Measurements from ENCODE around the gene RIC1. TPM values are rescaled to one million over a fixed set of nuclear protein-coding genes. Genes with fewer than 3 reads are reported as not detected.

Gene RIC1
- total and polyA plus RNA-seq, 2 of the 4 experiments (the other 2 are of a cell fraction), result 28.8 to 76.9 TPM

DNA sequence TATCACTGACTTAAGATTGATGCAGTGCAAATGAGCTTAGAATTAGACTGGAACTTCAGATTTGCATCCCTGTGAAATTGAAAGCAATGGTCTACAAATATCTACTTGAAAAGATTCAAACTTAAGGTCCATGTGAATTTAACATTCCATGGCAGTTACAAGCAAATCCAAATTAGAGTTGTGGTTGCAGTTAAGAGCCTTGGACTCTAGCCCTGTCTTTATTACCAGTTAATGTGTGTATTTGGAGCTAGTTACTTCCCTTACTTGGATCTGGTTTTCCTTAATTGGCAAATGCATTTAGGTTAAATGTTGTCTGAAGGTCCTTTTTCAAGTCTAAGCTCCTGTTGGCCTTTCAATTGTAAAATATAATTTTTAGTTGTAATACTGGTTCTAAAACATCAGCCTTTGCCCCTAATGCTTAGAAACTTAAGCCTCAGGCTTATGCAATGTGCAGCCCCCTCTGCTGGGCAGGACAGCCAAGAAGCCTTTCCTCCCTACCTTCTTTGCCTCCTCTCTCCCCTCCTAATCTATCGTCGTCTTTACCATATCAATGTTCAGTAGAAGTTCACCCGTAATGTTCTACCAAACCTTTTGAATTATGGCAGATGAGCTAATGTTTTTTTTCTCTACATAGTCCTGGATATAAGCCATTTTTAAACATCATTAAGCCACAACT, 144.6 kb downstream of the RIC1 start:
- dilution Hi-C loops (cut with HindIII; ENCODE audit: low sequenced_read_pairs, unreplicated experiment), result no loop called here

More for the DNA sequence above, 144.6 kb downstream of the RIC1 start:
- Histone ChIP-seq H3K9me3 (ENCODE audit: control insufficient read depth, insufficient read depth, low read length) (peaks cover 2% of the 10 kb centered on the region; the same call in 1 of the 2 replicates), H3K9ac (ENCODE audit: low read depth, low read length) (no peak overlapping the region), H3K4ac (ENCODE audit: low read depth, low read length) (no peak overlapping the region), H2AFZ (replicated peaks; ENCODE audit: low read length, poor library complexity) (no peak overlapping the region), H2AK9ac (replicated peaks; ENCODE audit: low read depth, low read length, poor library complexity) (no peak overlapping the region), H4K5ac (ENCODE audit: low read depth, low read length) (no peak overlapping the region), H3K14ac (replicated peaks; ENCODE audit: low read depth, low read length) (no peak overlapping the region), H4K8ac (ENCODE audit: low read depth in 2 of 2, low read length in 2 of 2) (no peak overlapping the region), H3K9me1 (ENCODE audit: insufficient read depth, low read length) (peaks cover 3% of the 10 kb centered on the region; the same call in 1 of the 2 replicates), H3K27me3 (ENCODE audit: control insufficient read depth, insufficient read depth, low read length) (no peaks in the 10 kb centered on the region), H3K56ac (ENCODE audit: extremely low read depth, insufficient read depth, low read length) (no peak overlapping the region), H3K4me2 (ENCODE audit: low read depth, low read length) (no peak overlapping the region), H2BK120ac (ENCODE audit: low read depth, low read length) (no peak overlapping the region), H3K23ac (ENCODE audit: low read depth, low read length) (no peak overlapping the region), H2AK5ac (ENCODE audit: low read depth, low read length) (no peak overlapping the region), H2BK20ac (ENCODE audit: low read depth, low read length) (no peak overlapping the region), H2BK5ac (ENCODE audit: low read depth, low read length, poor library complexity, severe bottlenecking) (no peak overlapping the region), H3K18ac (ENCODE audit: low read depth, low read length) (no peak overlapping the region), H4K20me1 (ENCODE audit: insufficient read depth, low read length) (no peaks in the 10 kb centered on the region), H3K4me3 (ENCODE audit: insufficient read depth, low read depth, low read length) (no peak overlapping the region), H3K27ac (ENCODE audit: insufficient read depth, low read length) (no peak overlapping the region), H2BK15ac (ENCODE audit: low read depth, low read length) (no peak overlapping the region), H4K91ac (ENCODE audit: insufficient read depth, low read depth, low read length) (no peak overlapping the region), H3K4me1 (ENCODE audit: control insufficient read depth, insufficient read depth, low read length) (no peaks in the 10 kb centered on the region), H3K79me1 (ENCODE audit: low read depth in 1 of 2, low read length in 2 of 2) (peaks cover 17 to 26% of the 10 kb centered on the region in 2 experiments; a peak in 3 of 4 replicates), H3K36me3 (ENCODE audit: control insufficient read depth, insufficient read depth, low read length) (peaks cover 50% of the 10 kb centered on the region)
- CTCF ChIA-PET, result interaction anchor here (1.4 kb wide), 1 partner anchor 25 kb away, joined by 5 read pairs; no protein-coding TSS in a partner anchor
- TF ChIP-seq MXI1 (IDR thresholded peaks at IDR 0.05; ENCODE audit: borderline replicate concordance, low read depth, low read length) (no peak), RAD21 (IDR thresholded peaks at IDR 0.05; ENCODE audit: low read length) (no peak), POLR2A (IDR thresholded peaks at IDR 0.05; ENCODE audit: low read depth, low read length) (no peak), MAFK (IDR thresholded peaks at IDR 0.05; ENCODE audit: low read depth, low read length) (no peak), CEBPB (IDR thresholded peaks at IDR 0.05; ENCODE audit: low read depth, low read length) (no peak), RFX5 (IDR thresholded peaks at IDR 0.05; ENCODE audit: low read depth, low read length) (no peak), NFE2L2 (IDR thresholded peaks at IDR 0.05; ENCODE audit: low read depth, low read length) (no peak), BHLHE40 (IDR thresholded peaks at IDR 0.05; ENCODE audit: low read depth, low read length) (no peak), MAZ (IDR thresholded peaks at IDR 0.05; ENCODE audit: borderline replicate concordance, low read depth, low read length) (no peak), RCOR1 (IDR thresholded peaks at IDR 0.05; ENCODE audit: insufficient replicate concordance, low read length) (no peak), FOS (IDR thresholded peaks at IDR 0.05; ENCODE audit: low read depth, low read length) (no peak), CHD1 (IDR thresholded peaks at IDR 0.05; ENCODE audit: low read depth, low read length) (no peak), SMC3 (IDR thresholded peaks at IDR 0.05; ENCODE audit: low read depth, low read length) (no peak)
- TF ChIP-seq, protein P1, sequence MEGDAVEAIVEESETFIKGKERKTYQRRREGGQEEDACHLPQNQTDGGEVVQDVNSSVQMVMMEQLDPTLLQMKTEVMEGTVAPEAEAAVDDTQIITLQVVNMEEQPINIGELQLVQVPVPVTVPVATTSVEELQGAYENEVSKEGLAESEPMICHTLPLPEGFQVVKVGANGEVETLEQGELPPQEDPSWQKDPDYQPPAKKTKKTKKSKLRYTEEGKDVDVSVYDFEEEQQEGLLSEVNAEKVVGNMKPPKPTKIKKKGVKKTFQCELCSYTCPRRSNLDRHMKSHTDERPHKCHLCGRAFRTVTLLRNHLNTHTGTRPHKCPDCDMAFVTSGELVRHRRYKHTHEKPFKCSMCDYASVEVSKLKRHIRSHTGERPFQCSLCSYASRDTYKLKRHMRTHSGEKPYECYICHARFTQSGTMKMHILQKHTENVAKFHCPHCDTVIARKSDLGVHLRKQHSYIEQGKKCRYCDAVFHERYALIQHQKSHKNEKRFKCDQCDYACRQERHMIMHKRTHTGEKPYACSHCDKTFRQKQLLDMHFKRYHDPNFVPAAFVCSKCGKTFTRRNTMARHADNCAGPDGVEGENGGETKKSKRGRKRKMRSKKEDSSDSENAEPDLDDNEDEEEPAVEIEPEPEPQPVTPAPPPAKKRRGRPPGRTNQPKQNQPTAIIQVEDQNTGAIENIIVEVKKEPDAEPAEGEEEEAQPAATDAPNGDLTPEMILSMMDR (conservative IDR thresholded peaks at IDR 0.05; ENCODE audit: low read depth, low read length), result no peak
- TF ChIP-seq, protein P2, sequence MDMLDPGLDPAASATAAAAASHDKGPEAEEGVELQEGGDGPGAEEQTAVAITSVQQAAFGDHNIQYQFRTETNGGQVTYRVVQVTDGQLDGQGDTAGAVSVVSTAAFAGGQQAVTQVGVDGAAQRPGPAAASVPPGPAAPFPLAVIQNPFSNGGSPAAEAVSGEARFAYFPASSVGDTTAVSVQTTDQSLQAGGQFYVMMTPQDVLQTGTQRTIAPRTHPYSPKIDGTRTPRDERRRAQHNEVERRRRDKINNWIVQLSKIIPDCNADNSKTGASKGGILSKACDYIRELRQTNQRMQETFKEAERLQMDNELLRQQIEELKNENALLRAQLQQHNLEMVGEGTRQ (IDR thresholded peaks at IDR 0.05; ENCODE audit: low read depth, low read length), result no peak
- TF ChIP-seq, protein P3, sequence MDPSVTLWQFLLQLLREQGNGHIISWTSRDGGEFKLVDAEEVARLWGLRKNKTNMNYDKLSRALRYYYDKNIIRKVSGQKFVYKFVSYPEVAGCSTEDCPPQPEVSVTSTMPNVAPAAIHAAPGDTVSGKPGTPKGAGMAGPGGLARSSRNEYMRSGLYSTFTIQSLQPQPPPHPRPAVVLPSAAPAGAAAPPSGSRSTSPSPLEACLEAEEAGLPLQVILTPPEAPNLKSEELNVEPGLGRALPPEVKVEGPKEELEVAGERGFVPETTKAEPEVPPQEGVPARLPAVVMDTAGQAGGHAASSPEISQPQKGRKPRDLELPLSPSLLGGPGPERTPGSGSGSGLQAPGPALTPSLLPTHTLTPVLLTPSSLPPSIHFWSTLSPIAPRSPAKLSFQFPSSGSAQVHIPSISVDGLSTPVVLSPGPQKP (IDR thresholded peaks at IDR 0.05; ENCODE audit: borderline replicate concordance, low read depth, low read length), result no peak
- in situ Hi-C loops (cut with MboI; ENCODE audit: low sequenced_read_pairs), result no loop called here
- no TSS peak for BruUV-seq (replicated peaks)
- DNase-seq, result no peak
- no peak for ATAC-seq (ENCODE audit: low read depth)
- POLR2A ChIA-PET (ENCODE audit: unreplicated experiment), result no interaction called here
- intact Hi-C loops (cut with micrococcal nuclease), result no loop called here
- no CpG with 5 or more reads among the region's 3 CpGs for WGBS, 2 experiments (ENCODE audit: extremely low coverage in 2 of 2, insufficient read length in 1 of 2)
